Liver (tissue), 9 donors: ENCODE results near the gene PARD3B. TPM values are rescaled to one million over a fixed set of nuclear protein-coding genes. Genes with fewer than 3 reads are reported as not detected.

ENCODE experiments used
- DNase-seq: peaks from one replicate; pipeline ENCODE4 v3.0.0-alpha.2; 2017; ENCODE audit warnings: low spot score
- H3K27ac ChIP-seq, 2 donors: one replicate each; pipeline ENCODE4 v1.7.0; 2013; ENCODE audit warnings: inconsistent platforms in 2 of 2, low read length in 2 of 2, control low read depth in 1 of 2, low read depth in 1 of 2, mild to moderate bottlenecking in 1 of 2
- H3K27me3 ChIP-seq, 4 donors: one replicate each; pipeline versions ENCODE4 v1.6.1 to v1.7.0; 2013; ENCODE audit warnings: low read length in 3 of 4, inconsistent platforms in 1 of 4, mild to moderate bottlenecking in 1 of 4, moderate library complexity in 1 of 4; ENCODE audit not compliant: control insufficient read depth in 4 of 4, insufficient read depth in 4 of 4
- H3K36me3 ChIP-seq, 4 donors: one replicate each; pipeline versions ENCODE4 v1.6.1 to v1.7.0; 2013; ENCODE audit warnings: low read length in 3 of 4, mild to moderate bottlenecking in 3 of 4, low read depth in 1 of 4, moderate library complexity in 1 of 4; ENCODE audit not compliant: control insufficient read depth in 4 of 4, insufficient read depth in 3 of 4
- H3K4me1 ChIP-seq, 4 donors: one replicate each; pipeline versions ENCODE4 v1.6.1 to v1.7.0; 2013; ENCODE audit warnings: low read length in 3 of 4, mild to moderate bottlenecking in 3 of 4, moderate library complexity in 1 of 4; ENCODE audit not compliant: control insufficient read depth in 4 of 4, insufficient read depth in 4 of 4
- H3K4me3 ChIP-seq, 3 donors: one replicate each; pipeline versions ENCODE4 v1.6.1 to v1.7.0; 2013; ENCODE audit warnings: low read length in 3 of 3, control low read depth in 1 of 3, low read depth in 1 of 3, mild to moderate bottlenecking in 1 of 3
- H3K9ac ChIP-seq, 2 donors: one replicate each; pipeline ENCODE4 v1.7.0; 2013; ENCODE audit warnings: low read length in 2 of 2, mild to moderate bottlenecking in 2 of 2, moderate library complexity in 2 of 2, control low read depth in 1 of 2, low read depth in 1 of 2
- H3K9me3 ChIP-seq, 4 donors: one replicate each; pipeline versions ENCODE4 v1.6.1 to v1.7.0; 2013; ENCODE audit warnings: low read length in 3 of 4; ENCODE audit not compliant: control insufficient read depth in 4 of 4
- ATF3 ChIP-seq: IDR thresholded peaks from 2 replicates; pipeline ENCODE4 v1.6.1; 2016; ENCODE audit warnings: antibody characterized with exemption
- EGR1 ChIP-seq, 2 donors: IDR thresholded peaks; 2 replicates each; pipeline ENCODE4 v1.6.1; 2016 to 2018; ENCODE audit warnings: antibody characterized with exemption in 2 of 2, low read depth in 2 of 2
- FOXA1 ChIP-seq: IDR thresholded peaks from 2 replicates; pipeline ENCODE4 v1.6.1; 2016; ENCODE audit warnings: antibody characterized with exemption
- FOXA2 ChIP-seq: IDR thresholded peaks from 2 replicates; pipeline ENCODE4 v1.6.1; 2016; ENCODE audit warnings: antibody characterized with exemption
- GABPA ChIP-seq, 2 donors: IDR thresholded peaks in 1 of 2; conservative IDR thresholded peaks in 1 of 2; 2 replicates each; pipeline ENCODE4 v1.6.1; 2016; ENCODE audit warnings: antibody characterized with exemption in 2 of 2, mild to moderate bottlenecking in 1 of 2, moderate library complexity in 1 of 2
- JUND ChIP-seq, 2 donors: IDR thresholded peaks; 2 replicates each; pipeline ENCODE4 v1.6.1; 2016; ENCODE audit warnings: antibody characterized with exemption in 2 of 2
- MAX ChIP-seq: IDR thresholded peaks from 2 replicates; pipeline ENCODE4 v1.6.1; 2016; ENCODE audit warnings: antibody characterized with exemption
- NR2F2 ChIP-seq: IDR thresholded peaks from 2 replicates; pipeline ENCODE4 v1.6.1; 2016; ENCODE audit warnings: antibody characterized with exemption
- RAD21 ChIP-seq, 2 donors: IDR thresholded peaks; 2 replicates each; pipeline ENCODE4 v1.6.1; 2016; ENCODE audit warnings: antibody characterized with exemption in 2 of 2, mild to moderate bottlenecking in 2 of 2
- RXRA ChIP-seq, 2 donors: IDR thresholded peaks; 2 replicates each; pipeline ENCODE4 v1.6.1; 2017 to 2018; ENCODE audit warnings: antibody characterized with exemption in 2 of 2, mild to moderate bottlenecking in 1 of 2
- SP1 ChIP-seq: IDR thresholded peaks from 2 replicates; pipeline ENCODE4 v1.6.1; 2018; ENCODE audit warnings: antibody characterized with exemption, mild to moderate bottlenecking
- TAF1 ChIP-seq: conservative IDR thresholded peaks from 2 replicates; pipeline ENCODE4 v1.6.1; 2016; ENCODE audit warnings: antibody characterized with exemption, mild to moderate bottlenecking
- WGBS: extraction: QIAGEN DNeasy Blood & Tissue Kit; methylation state at CpG from one replicate; pipeline ENCODE4 v1.1.7; 2013; 5-methylcytosine and 5-hydroxymethylcytosine counted together
- polyA plus RNA-seq, 2 donors: library from polyadenylated mRNA; stranded (reverse) in 1 of 2; unstranded in 1 of 2; fragments of 200-250 nt in 1 of 2; fragments of >200 nt in 1 of 2; fragmentation: Nextera tagmentation in 1 of 2; extraction: Ambion mirVana in 1 of 2; gene quantifications; one replicate each; pipeline versions ENCODE4 v1.2.1 to v1.2.3, GENCODE V29; 2013 to 2015
- total RNA-seq, 2 donors: library from RNA; depleted of rRNA; stranded (reverse); fragments of >200 nt; gene quantifications; one replicate each; pipeline ENCODE4 v1.2.3, GENCODE V29; 2014
- TF ChIP-seq, protein P1 (sequence below): fragments of 150-350 bp; IDR thresholded peaks from 2 replicates; pipeline ENCODE4 v1.5.1; 2017; ENCODE audit warnings: improper control_type of control experiment, low read depth, low read length; ENCODE audit not compliant: missing input control
- TF ChIP-seq, protein P2 (sequence below): IDR thresholded peaks from 2 replicates; pipeline ENCODE4 v1.6.1; 2016; ENCODE audit warnings: antibody characterized with exemption
- TF ChIP-seq, protein P3 (sequence below): IDR thresholded peaks from 2 replicates; pipeline ENCODE4 v1.6.1; 2016; ENCODE audit warnings: antibody characterized with exemption, mild to moderate bottlenecking
- donor health status: healthy.
- donor health status: healthy.
- donor health status: healthy.
- donor health status: healthy.
- donor health status: healthy.

Gene PARD3B
- total and polyA plus RNA-seq, 4 donors = 1.1 to 10.3 (median 3.7) TPM

GRCh38 chr2:205103699-205104098, 558.4 kb downstream of the PARD3B start:
- TF ChIP-seq EGR1 (IDR thresholded peaks at IDR 0.05; ENCODE audit: low read depth in 2 of 2) (no peak), RXRA (IDR thresholded peaks at IDR 0.05) (no peak)
- TF ChIP-seq, protein P1, sequence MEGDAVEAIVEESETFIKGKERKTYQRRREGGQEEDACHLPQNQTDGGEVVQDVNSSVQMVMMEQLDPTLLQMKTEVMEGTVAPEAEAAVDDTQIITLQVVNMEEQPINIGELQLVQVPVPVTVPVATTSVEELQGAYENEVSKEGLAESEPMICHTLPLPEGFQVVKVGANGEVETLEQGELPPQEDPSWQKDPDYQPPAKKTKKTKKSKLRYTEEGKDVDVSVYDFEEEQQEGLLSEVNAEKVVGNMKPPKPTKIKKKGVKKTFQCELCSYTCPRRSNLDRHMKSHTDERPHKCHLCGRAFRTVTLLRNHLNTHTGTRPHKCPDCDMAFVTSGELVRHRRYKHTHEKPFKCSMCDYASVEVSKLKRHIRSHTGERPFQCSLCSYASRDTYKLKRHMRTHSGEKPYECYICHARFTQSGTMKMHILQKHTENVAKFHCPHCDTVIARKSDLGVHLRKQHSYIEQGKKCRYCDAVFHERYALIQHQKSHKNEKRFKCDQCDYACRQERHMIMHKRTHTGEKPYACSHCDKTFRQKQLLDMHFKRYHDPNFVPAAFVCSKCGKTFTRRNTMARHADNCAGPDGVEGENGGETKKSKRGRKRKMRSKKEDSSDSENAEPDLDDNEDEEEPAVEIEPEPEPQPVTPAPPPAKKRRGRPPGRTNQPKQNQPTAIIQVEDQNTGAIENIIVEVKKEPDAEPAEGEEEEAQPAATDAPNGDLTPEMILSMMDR = no peak
- WGBS = 87% methylated on average over 2 of the region's 2 CpGs
- Histone ChIP-seq H3K27ac (no peak overlapping the region), H3K4me1 (no peaks in the 10 kb centered on the region), H3K4me3 (no peak overlapping the region), H3K9me3 (no peaks in the 10 kb centered on the region), H3K36me3 (no peaks in the 10 kb centered on the region), H3K9ac (no peak overlapping the region), H3K27me3 (no peaks in the 10 kb centered on the region)
- DNase-seq = no peak

- TF ChIP-seq SP1 (no peak), TAF1 (no peak), GABPA (IDR thresholded peaks at IDR 0.05 in 1 of 2, conservative IDR thresholded peaks at IDR 0.05 in 1 of 2) (no peak), FOXA1 (no peak), RAD21 (IDR thresholded peaks at IDR 0.05) (no peak), NR2F2 (no peak), ATF3 (no peak), RXRA (IDR thresholded peaks at IDR 0.05) (no peak), JUND (IDR thresholded peaks at IDR 0.05) (no peak)
- TF ChIP-seq, protein P1 = no peak
- TF ChIP-seq, protein P2, sequence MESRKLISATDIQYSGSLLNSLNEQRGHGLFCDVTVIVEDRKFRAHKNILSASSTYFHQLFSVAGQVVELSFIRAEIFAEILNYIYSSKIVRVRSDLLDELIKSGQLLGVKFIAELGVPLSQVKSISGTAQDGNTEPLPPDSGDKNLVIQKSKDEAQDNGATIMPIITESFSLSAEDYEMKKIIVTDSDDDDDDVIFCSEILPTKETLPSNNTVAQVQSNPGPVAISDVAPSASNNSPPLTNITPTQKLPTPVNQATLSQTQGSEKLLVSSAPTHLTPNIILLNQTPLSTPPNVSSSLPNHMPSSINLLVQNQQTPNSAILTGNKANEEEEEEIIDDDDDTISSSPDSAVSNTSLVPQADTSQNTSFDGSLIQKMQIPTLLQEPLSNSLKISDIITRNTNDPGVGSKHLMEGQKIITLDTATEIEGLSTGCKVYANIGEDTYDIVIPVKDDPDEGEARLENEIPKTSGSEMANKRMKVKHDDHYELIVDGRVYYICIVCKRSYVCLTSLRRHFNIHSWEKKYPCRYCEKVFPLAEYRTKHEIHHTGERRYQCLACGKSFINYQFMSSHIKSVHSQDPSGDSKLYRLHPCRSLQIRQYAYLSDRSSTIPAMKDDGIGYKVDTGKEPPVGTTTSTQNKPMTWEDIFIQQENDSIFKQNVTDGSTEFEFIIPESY = no peak
- Histone ChIP-seq H3K36me3 (no peaks in the 10 kb centered on the region), H3K4me1 (no peaks in the 10 kb centered on the region), H3K4me3 (no peak overlapping the region), H3K27ac (no peak overlapping the region), H3K9me3 (no peaks in the 10 kb centered on the region), H3K9ac (no peak overlapping the region), H3K27me3 (no peaks in the 10 kb centered on the region)
- 78% methylated on average over 2 of the region's 2 CpGs for WGBS
- no peak for DNase-seq
Observed at GRCh38 chr2:205107810-205108209, 562.5 kb downstream of the PARD3B start.

DNA sequence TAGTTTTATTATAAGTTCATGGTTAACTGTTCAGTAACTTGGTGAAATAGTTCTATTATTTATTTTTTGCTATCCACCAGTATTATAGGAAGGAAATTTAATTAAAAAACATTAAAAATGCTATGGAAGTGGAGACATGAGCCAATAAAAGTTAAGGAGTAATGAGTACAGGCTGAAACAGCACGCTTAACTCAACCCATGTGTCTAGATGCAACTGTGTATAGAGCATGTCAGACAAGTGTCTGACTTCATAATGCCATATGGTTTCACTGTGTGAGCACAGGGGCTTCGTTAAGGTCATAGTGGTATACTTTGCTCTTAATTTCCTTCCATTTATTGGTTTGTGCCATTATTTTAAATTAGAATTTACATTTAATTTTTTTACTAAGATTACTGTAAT, 570.2 kb downstream of the PARD3B start:
- DNase-seq = no peak
- 93% methylated on average over 2 of the region's 2 CpGs for WGBS
- Histone ChIP-seq H3K27ac (no peak overlapping the region), H3K9ac (no peak overlapping the region), H3K27me3 (no peaks in the 10 kb centered on the region), H3K36me3 (no peaks in the 10 kb centered on the region), H3K4me1 (no peaks in the 10 kb centered on the region), H3K9me3 (no peaks in the 10 kb centered on the region), H3K4me3 (no peak overlapping the region)
- TF ChIP-seq ATF3 = no peak
- no peak for TF ChIP-seq FOXA2
- no peak for TF ChIP-seq JUND (IDR thresholded peaks at IDR 0.05)
- no peak for TF ChIP-seq MAX
- TF ChIP-seq, protein P1 = no peak
- TF ChIP-seq, protein P3, sequence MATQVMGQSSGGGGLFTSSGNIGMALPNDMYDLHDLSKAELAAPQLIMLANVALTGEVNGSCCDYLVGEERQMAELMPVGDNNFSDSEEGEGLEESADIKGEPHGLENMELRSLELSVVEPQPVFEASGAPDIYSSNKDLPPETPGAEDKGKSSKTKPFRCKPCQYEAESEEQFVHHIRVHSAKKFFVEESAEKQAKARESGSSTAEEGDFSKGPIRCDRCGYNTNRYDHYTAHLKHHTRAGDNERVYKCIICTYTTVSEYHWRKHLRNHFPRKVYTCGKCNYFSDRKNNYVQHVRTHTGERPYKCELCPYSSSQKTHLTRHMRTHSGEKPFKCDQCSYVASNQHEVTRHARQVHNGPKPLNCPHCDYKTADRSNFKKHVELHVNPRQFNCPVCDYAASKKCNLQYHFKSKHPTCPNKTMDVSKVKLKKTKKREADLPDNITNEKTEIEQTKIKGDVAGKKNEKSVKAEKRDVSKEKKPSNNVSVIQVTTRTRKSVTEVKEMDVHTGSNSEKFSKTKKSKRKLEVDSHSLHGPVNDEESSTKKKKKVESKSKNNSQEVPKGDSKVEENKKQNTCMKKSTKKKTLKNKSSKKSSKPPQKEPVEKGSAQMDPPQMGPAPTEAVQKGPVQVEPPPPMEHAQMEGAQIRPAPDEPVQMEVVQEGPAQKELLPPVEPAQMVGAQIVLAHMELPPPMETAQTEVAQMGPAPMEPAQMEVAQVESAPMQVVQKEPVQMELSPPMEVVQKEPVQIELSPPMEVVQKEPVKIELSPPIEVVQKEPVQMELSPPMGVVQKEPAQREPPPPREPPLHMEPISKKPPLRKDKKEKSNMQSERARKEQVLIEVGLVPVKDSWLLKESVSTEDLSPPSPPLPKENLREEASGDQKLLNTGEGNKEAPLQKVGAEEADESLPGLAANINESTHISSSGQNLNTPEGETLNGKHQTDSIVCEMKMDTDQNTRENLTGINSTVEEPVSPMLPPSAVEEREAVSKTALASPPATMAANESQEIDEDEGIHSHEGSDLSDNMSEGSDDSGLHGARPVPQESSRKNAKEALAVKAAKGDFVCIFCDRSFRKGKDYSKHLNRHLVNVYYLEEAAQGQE = no peak
- no peak for TF ChIP-seq TAF1
